ENCODE data around the gene TSGA10. TPM values are rescaled to one million over a fixed set of nuclear protein-coding genes. Genes with fewer than 3 reads are reported as not detected.

Gene TSGA10
- total and polyA plus RNA-seq, 4 donors = 3.8 to 37.3 (median 9.1) TPM

- Histone ChIP-seq H3K27ac (ENCODE audit: low read depth in 1 of 2, low read length in 1 of 2) (no peak overlapping the region), H3K4me3 (no peak overlapping the region), H3K9ac (ENCODE audit: insufficient read depth in 1 of 2, low read length in 2 of 2) (no peak overlapping the region), H3K9me3 (ENCODE audit: control insufficient read depth in 4 of 4, insufficient read depth in 3 of 4, low read length in 3 of 4) (no peaks in the 10 kb centered on the region), H3K27me3 (ENCODE audit: control insufficient read depth in 3 of 3, insufficient read depth in 3 of 3, low read length in 2 of 3) (no peaks in the 10 kb centered on the region), H3K36me3 (ENCODE audit: control insufficient read depth in 4 of 4, insufficient read depth in 4 of 4, low read length in 4 of 4) (no peaks in the 10 kb centered on the region), H3K4me1 (ENCODE audit: control insufficient read depth in 5 of 5, insufficient read depth in 5 of 5, low read length in 5 of 5) (no peaks in the 10 kb centered on the region)
- no peak for TF ChIP-seq CTCF (IDR thresholded peaks at IDR 0.05; ENCODE audit: control extremely low read depth, extremely low read depth)
- WGBS, 2 donors = 77 to 88% methylated on average over 4 of the region's 4 CpGs
- no peak for ATAC-seq (ENCODE audit: insufficient read depth, low FRiP score)
- DNase-seq = no peak
Observed at GRCh38 chr2:99112617-99113016, 42.1 kb downstream of the TSGA10 start.

- H3K27me3 ChIP-seq (ENCODE audit: control insufficient read depth in 3 of 3, insufficient read depth in 3 of 3, low read length in 2 of 3) = no peaks in the 10 kb centered on the region
- ATAC-seq (ENCODE audit: insufficient read depth, low FRiP score) (no peak), DNase-seq (no peak)
- H3K36me3 ChIP-seq (ENCODE audit: control insufficient read depth in 4 of 4, insufficient read depth in 4 of 4, low read length in 4 of 4) = no peaks in the 10 kb centered on the region
- no peak overlapping the region for H3K9ac ChIP-seq (ENCODE audit: insufficient read depth in 1 of 2, low read length in 2 of 2)
- H3K27ac ChIP-seq (ENCODE audit: low read depth in 1 of 2, low read length in 1 of 2) = no peak overlapping the region
- TF ChIP-seq CTCF (IDR thresholded peaks at IDR 0.05; ENCODE audit: control extremely low read depth, extremely low read depth) = no peak
- no peaks in the 10 kb centered on the region for H3K9me3 ChIP-seq (ENCODE audit: control insufficient read depth in 4 of 4, insufficient read depth in 3 of 4, low read length in 3 of 4)
- H3K4me1 ChIP-seq (ENCODE audit: control insufficient read depth in 5 of 5, insufficient read depth in 5 of 5, low read length in 5 of 5) = no peaks in the 10 kb centered on the region
- no peak overlapping the region for H3K4me3 ChIP-seq
- WGBS, 2 donors = 86 to 90% methylated on average over 1 of the region's 1 CpG
Observed at GRCh38 chr2:99111945-99112344, 42.8 kb downstream of the TSGA10 start.

GRCh38 chr2:99111236-99111635 is 43.5 kb downstream of the TSGA10 start:
- Histone ChIP-seq H3K4me1 (ENCODE audit: control insufficient read depth in 5 of 5, insufficient read depth in 5 of 5, low read length in 5 of 5) (no peaks in the 10 kb centered on the region), H3K27ac (ENCODE audit: low read depth in 1 of 2, low read length in 1 of 2) (no peak overlapping the region), H3K9ac (ENCODE audit: insufficient read depth in 1 of 2, low read length in 2 of 2) (no peak overlapping the region), H3K36me3 (ENCODE audit: control insufficient read depth in 4 of 4, insufficient read depth in 4 of 4, low read length in 4 of 4) (no peaks in the 10 kb centered on the region), H3K27me3 (ENCODE audit: control insufficient read depth in 3 of 3, insufficient read depth in 3 of 3, low read length in 2 of 3) (no peaks in the 10 kb centered on the region), H3K9me3 (ENCODE audit: control insufficient read depth in 4 of 4, insufficient read depth in 3 of 4, low read length in 3 of 4) (no peaks in the 10 kb centered on the region), H3K4me3 (no peak overlapping the region)
- DNase-seq = no peak
- no peak for TF ChIP-seq CTCF (IDR thresholded peaks at IDR 0.05; ENCODE audit: control extremely low read depth, extremely low read depth)
- ATAC-seq (ENCODE audit: insufficient read depth, low FRiP score) = no peak
- WGBS, 2 donors = 89 to 90% methylated on average over 2 of the region's 2 CpGs

GRCh38 chr2:99106913-99107312 is 47.8 kb downstream of the TSGA10 start:
- no peaks in the 10 kb centered on the region for H3K4me1 ChIP-seq (ENCODE audit: control insufficient read depth in 5 of 5, insufficient read depth in 5 of 5, low read length in 5 of 5)
- H3K36me3 ChIP-seq (ENCODE audit: control insufficient read depth in 4 of 4, insufficient read depth in 4 of 4, low read length in 4 of 4) = no peaks in the 10 kb centered on the region
- WGBS, 2 donors = 56 to 64% methylated on average over 2 of the region's 2 CpGs
- no peak overlapping the region for H3K4me3 ChIP-seq
- H3K27ac ChIP-seq (ENCODE audit: low read depth in 1 of 2, low read length in 1 of 2) = no peak overlapping the region
- ATAC-seq (ENCODE audit: insufficient read depth, low FRiP score) (no peak), DNase-seq (no peak)
- H3K27me3 ChIP-seq (ENCODE audit: control insufficient read depth in 3 of 3, insufficient read depth in 3 of 3, low read length in 2 of 3) = no peaks in the 10 kb centered on the region
- no peaks in the 10 kb centered on the region for H3K9me3 ChIP-seq (ENCODE audit: control insufficient read depth in 4 of 4, insufficient read depth in 3 of 4, low read length in 3 of 4)
- no peak overlapping the region for H3K9ac ChIP-seq (ENCODE audit: insufficient read depth in 1 of 2, low read length in 2 of 2)
- no peak for TF ChIP-seq CTCF (IDR thresholded peaks at IDR 0.05; ENCODE audit: control extremely low read depth, extremely low read depth)
